ENCODE data around the gene ANAPC7. TPM values are rescaled to one million over a fixed set of nuclear protein-coding genes. Genes with fewer than 3 reads are reported as not detected.

The ANAPC7 gene
- polyA plus RNA-seq, 1 of the 3 experiments (the other 2 are of a cell fraction), result 58.9 TPM

DNA sequence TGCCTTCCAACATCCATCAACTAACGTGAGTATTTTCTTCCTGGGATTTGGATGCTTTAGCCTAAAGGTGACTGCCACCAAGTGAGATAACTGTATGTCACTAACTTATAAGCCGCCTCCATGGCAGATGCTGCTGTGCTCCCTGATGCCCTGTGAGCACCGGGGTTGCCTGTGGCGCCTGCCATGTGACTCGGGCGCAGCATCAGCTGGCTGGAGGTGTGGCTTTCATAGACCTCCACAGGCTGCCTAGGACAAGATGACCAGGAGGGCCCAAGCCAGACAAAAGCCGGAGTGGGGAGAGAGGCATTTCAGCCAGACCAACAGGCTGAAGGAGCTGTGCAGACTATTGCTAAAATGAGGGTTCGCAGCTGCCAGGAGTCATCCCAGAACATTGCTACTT lies 55.7 kb downstream of the ANAPC7 start:
- Histone ChIP-seq H3K4me2 (no peak overlapping the region), H3K4me1 (ENCODE audit: control insufficient read depth in 1 of 2, insufficient read depth in 2 of 2, low read depth in 1 of 2, low read length in 1 of 2) (no peaks in the 10 kb centered on the region; a peak in 1 of 4 replicates), H3K9me2 (no peaks in the 10 kb centered on the region), H3K27ac (ENCODE audit: low read depth in 2 of 2, low read length in 1 of 2) (no peak overlapping the region), H2AFZ (ENCODE audit: low read depth) (no peak overlapping the region), H3K9ac (no peak overlapping the region), H3K27me3 (ENCODE audit: insufficient read depth) (no peaks in the 10 kb centered on the region), H3F3A (replicated peaks; ENCODE audit: insufficient read depth) (peaks cover 21% of the 10 kb centered on the region), H3K4me3 (ENCODE audit: low read depth in 2 of 2, low read length in 1 of 2) (no peak overlapping the region), H4K20me1 (ENCODE audit: insufficient read depth) (no peaks in the 10 kb centered on the region), H3K36me3 (replicated peaks in 1 of 2; ENCODE audit: control insufficient read depth in 1 of 2, insufficient read depth in 2 of 2, low read length in 1 of 2) (peaks cover 76 to 85% of the 10 kb centered on the region in 2 experiments), H3K9me3 (no peaks in the 10 kb centered on the region), H3K79me2 (ENCODE audit: insufficient read depth) (0 out of 2 replicates have a peak, but pooled peaks cover 11% of the 10 kb centered on the region)
- TF ChIP-seq TCF12 (IDR thresholded peaks at IDR 0.05) (no peak), POLR2AphosphoS5 (IDR thresholded peaks at IDR 0.05; ENCODE audit: low read depth, low read length) (no peak), JUND (IDR thresholded peaks at IDR 0.05) (no peak), ELF1 (IDR thresholded peaks at IDR 0.05) (no peak), NFIC (IDR thresholded peaks at IDR 0.05; ENCODE audit: borderline replicate concordance) (no peak)
- TF ChIP-seq, protein P1, sequence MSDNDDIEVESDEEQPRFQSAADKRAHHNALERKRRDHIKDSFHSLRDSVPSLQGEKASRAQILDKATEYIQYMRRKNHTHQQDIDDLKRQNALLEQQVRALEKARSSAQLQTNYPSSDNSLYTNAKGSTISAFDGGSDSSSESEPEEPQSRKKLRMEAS (IDR thresholded peaks at IDR 0.05; ENCODE audit: low read depth), result no peak
- POLR2A ChIA-PET, result no interaction called here
- CTCF ChIA-PET, result no interaction called here
- WGBS (ENCODE audit: low lambda C conversion rate), result 94% methylated on average over 8 of the region's 8 CpGs
- no peak for DNase-seq

DNA sequence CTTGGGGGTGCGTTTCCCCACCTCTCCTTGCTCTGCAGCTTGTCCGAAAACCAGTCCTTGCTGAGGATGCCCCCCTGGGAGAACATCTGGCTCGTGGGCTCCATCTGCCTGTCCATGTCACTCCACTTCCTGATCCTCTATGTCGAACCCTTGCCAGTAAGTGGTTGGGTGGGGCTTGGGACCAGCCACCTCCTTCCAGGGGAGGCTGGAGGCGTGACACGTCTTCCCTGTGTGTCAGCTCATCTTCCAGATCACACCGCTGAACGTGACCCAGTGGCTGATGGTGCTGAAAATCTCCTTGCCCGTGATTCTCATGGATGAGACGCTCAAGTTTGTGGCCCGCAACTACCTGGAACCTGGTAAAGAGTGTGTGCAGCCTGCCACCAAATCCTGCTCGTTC lies 57.5 kb downstream of the ANAPC7 start:
- Histone ChIP-seq H3K79me2 (ENCODE audit: insufficient read depth) (peaks cover 20% of the 10 kb centered on the region; the same call in 1 of the 2 replicates), H3K27ac (ENCODE audit: low read depth in 2 of 2, low read length in 1 of 2) (no peak overlapping the region; a peak in 1 of 4 replicates), H3K27me3 (ENCODE audit: insufficient read depth) (no peaks in the 10 kb centered on the region), H2AFZ (ENCODE audit: low read depth) (no peak overlapping the region), H3K9ac (no peak overlapping the region), H3K4me1 (ENCODE audit: control insufficient read depth in 1 of 2, insufficient read depth in 2 of 2, low read depth in 1 of 2, low read length in 1 of 2) (peaks cover 0 to 2% of the 10 kb centered on the region in 2 experiments; a peak in 1 of 4 replicates), H3K4me2 (no peak overlapping the region), H4K20me1 (ENCODE audit: insufficient read depth) (no peaks in the 10 kb centered on the region), H3K4me3 (ENCODE audit: low read depth in 2 of 2, low read length in 1 of 2) (no peak overlapping the region), H3K9me2 (no peaks in the 10 kb centered on the region), H3K36me3 (replicated peaks in 1 of 2; ENCODE audit: control insufficient read depth in 1 of 2, insufficient read depth in 2 of 2, low read length in 1 of 2) (peaks cover 93 to 98% of the 10 kb centered on the region in 2 experiments), H3K9me3 (no peaks in the 10 kb centered on the region), H3F3A (replicated peaks; ENCODE audit: insufficient read depth) (peaks cover 14% of the 10 kb centered on the region)
- ChIA-PET CTCF (no interaction called here), POLR2A (interaction anchor here (0.7 kb wide), 1 partner anchor 10 kb away, joined by 3 read pairs; no protein-coding TSS in a partner anchor)
- WGBS (ENCODE audit: low lambda C conversion rate), result 91% methylated on average over 12 of the region's 12 CpGs
- no peak for DNase-seq
- no peak for TF ChIP-seq JUND (IDR thresholded peaks at IDR 0.05)
- TF ChIP-seq, protein P2, sequence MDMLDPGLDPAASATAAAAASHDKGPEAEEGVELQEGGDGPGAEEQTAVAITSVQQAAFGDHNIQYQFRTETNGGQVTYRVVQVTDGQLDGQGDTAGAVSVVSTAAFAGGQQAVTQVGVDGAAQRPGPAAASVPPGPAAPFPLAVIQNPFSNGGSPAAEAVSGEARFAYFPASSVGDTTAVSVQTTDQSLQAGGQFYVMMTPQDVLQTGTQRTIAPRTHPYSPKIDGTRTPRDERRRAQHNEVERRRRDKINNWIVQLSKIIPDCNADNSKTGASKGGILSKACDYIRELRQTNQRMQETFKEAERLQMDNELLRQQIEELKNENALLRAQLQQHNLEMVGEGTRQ (IDR thresholded peaks at IDR 0.05; ENCODE audit: borderline replicate concordance, low read depth, low read length), result no peak
- no peak for TF ChIP-seq CHD2 (IDR thresholded peaks at IDR 0.05; ENCODE audit: low read length, partially characterized antibody)
- TF ChIP-seq, protein P3, sequence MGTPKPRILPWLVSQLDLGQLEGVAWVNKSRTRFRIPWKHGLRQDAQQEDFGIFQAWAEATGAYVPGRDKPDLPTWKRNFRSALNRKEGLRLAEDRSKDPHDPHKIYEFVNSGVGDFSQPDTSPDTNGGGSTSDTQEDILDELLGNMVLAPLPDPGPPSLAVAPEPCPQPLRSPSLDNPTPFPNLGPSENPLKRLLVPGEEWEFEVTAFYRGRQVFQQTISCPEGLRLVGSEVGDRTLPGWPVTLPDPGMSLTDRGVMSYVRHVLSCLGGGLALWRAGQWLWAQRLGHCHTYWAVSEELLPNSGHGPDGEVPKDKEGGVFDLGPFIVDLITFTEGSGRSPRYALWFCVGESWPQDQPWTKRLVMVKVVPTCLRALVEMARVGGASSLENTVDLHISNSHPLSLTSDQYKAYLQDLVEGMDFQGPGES (IDR thresholded peaks at IDR 0.05; ENCODE audit: low read depth, low read length), result no peak
- TF ChIP-seq, protein P4, sequence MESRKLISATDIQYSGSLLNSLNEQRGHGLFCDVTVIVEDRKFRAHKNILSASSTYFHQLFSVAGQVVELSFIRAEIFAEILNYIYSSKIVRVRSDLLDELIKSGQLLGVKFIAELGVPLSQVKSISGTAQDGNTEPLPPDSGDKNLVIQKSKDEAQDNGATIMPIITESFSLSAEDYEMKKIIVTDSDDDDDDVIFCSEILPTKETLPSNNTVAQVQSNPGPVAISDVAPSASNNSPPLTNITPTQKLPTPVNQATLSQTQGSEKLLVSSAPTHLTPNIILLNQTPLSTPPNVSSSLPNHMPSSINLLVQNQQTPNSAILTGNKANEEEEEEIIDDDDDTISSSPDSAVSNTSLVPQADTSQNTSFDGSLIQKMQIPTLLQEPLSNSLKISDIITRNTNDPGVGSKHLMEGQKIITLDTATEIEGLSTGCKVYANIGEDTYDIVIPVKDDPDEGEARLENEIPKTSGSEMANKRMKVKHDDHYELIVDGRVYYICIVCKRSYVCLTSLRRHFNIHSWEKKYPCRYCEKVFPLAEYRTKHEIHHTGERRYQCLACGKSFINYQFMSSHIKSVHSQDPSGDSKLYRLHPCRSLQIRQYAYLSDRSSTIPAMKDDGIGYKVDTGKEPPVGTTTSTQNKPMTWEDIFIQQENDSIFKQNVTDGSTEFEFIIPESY (IDR thresholded peaks at IDR 0.05; ENCODE audit: borderline replicate concordance, low read depth), result no peak
- no peak for TF ChIP-seq RAD21 (IDR thresholded peaks at IDR 0.05; ENCODE audit: low read length)
- no peak for TF ChIP-seq TCF12 (IDR thresholded peaks at IDR 0.05)
- no peak for TF ChIP-seq YY1 (IDR thresholded peaks at IDR 0.05; ENCODE audit: low read depth)
- TF ChIP-seq FOXM1 (IDR thresholded peaks at IDR 0.05; ENCODE audit: low read depth), result no peak
- TF ChIP-seq MEF2A (IDR thresholded peaks at IDR 0.05; ENCODE audit: borderline replicate concordance, low read depth), result no peak
- TF ChIP-seq, protein P5, sequence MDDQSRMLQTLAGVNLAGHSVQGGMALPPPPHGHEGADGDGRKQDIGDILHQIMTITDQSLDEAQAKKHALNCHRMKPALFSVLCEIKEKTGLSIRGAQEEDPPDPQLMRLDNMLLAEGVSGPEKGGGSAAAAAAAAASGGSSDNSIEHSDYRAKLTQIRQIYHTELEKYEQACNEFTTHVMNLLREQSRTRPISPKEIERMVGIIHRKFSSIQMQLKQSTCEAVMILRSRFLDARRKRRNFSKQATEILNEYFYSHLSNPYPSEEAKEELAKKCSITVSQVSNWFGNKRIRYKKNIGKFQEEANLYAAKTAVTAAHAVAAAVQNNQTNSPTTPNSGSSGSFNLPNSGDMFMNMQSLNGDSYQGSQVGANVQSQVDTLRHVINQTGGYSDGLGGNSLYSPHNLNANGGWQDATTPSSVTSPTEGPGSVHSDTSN (IDR thresholded peaks at IDR 0.05), result no peak
- no peak for TF ChIP-seq FOXJ3 (CRISPR knock-in tag; IDR thresholded peaks at IDR 0.05)
- no peak for TF ChIP-seq RFX5 (IDR thresholded peaks at IDR 0.05; ENCODE audit: low read length)
- TF ChIP-seq SIN3A (IDR thresholded peaks at IDR 0.05; ENCODE audit: borderline replicate concordance, low read depth, low read length), result no peak
- TF ChIP-seq, protein P6, sequence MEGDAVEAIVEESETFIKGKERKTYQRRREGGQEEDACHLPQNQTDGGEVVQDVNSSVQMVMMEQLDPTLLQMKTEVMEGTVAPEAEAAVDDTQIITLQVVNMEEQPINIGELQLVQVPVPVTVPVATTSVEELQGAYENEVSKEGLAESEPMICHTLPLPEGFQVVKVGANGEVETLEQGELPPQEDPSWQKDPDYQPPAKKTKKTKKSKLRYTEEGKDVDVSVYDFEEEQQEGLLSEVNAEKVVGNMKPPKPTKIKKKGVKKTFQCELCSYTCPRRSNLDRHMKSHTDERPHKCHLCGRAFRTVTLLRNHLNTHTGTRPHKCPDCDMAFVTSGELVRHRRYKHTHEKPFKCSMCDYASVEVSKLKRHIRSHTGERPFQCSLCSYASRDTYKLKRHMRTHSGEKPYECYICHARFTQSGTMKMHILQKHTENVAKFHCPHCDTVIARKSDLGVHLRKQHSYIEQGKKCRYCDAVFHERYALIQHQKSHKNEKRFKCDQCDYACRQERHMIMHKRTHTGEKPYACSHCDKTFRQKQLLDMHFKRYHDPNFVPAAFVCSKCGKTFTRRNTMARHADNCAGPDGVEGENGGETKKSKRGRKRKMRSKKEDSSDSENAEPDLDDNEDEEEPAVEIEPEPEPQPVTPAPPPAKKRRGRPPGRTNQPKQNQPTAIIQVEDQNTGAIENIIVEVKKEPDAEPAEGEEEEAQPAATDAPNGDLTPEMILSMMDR (IDR thresholded peaks at IDR 0.05), result no peak

Measured in SK-N-SH (cell line).